CD4-positive, alpha-beta T cell (primary cell): ENCODE data around the gene GPR160. TPM values are rescaled to one million over a fixed set of nuclear protein-coding genes. Genes with fewer than 3 reads are reported as not detected.

ENCODE experiments used
- ATAC-seq: fragments of 200-7000 bp; cut with Tn5 transposase; one replicate; pipeline ENCODE4 v1.10.0; 2022; ENCODE audit warnings: mild to moderate bottlenecking; ENCODE audit not compliant: poor library complexity
- CTCF ChIA-PET: fragments of 350-600 bp; sonication (Branson Sonifier 250); formaldehyde crosslinking; loops from one replicate; lab custom pipeline; 2021; ENCODE audit warnings: antibody characterized with exemption, inconsistent platforms; lab: Charles Lee
- POLR2A ChIA-PET: fragments of 350-600 bp; sonication (Branson Sonifier 250); formaldehyde crosslinking; loops from one replicate; lab custom pipeline; 2021; ENCODE audit warnings: antibody characterized with exemption, inconsistent platforms; lab: Charles Lee
- DNase-seq, 14 experiments: peaks; one replicate each; pipeline ENCODE4 v3.0.0-alpha.2; 2013 to 2020; ENCODE audit warnings: mixed read lengths in 2 of 14
- H3K27ac ChIP-seq, 2 donors: one replicate each; pipeline versions ENCODE4 v1.5.1 to v1.7.0; 2013; ENCODE audit warnings: low read length in 2 of 2, low read depth in 1 of 2, mild to moderate bottlenecking in 1 of 2
- H3K27me3 ChIP-seq, 2 experiments: 1 replicate in 1 of 2; 2 replicates in 1 of 2; pipeline versions ENCODE4 v1.6.1 to v1.7.0; 2013; ENCODE audit warnings: low read length in 2 of 2, control low read depth in 1 of 2, mild to moderate bottlenecking in 1 of 2, moderate library complexity in 1 of 2; ENCODE audit not compliant: insufficient read depth in 2 of 2, control insufficient read depth in 1 of 2
- H3K36me3 ChIP-seq: one replicate; pipeline ENCODE4 v1.6.1; 2013; ENCODE audit warnings: low read length, control low read depth; ENCODE audit not compliant: insufficient read depth
- H3K4me1 ChIP-seq: one replicate; pipeline ENCODE4 v1.6.1; 2013; ENCODE audit warnings: low read length, control low read depth; ENCODE audit not compliant: insufficient read depth
- H3K4me3 ChIP-seq: one replicate; pipeline ENCODE4 v1.5.1; 2013; ENCODE audit warnings: mild to moderate bottlenecking, low read length, moderate library complexity
- H3K9me3 ChIP-seq, 2 experiments: 1 replicate in 1 of 2; 2 replicates in 1 of 2; pipeline versions ENCODE4 v1.6.1 to v1.7.0; 2013; ENCODE audit warnings: low read length in 2 of 2, mild to moderate bottlenecking in 2 of 2, control low read depth in 1 of 2, moderate library complexity in 1 of 2; ENCODE audit not compliant: control insufficient read depth in 1 of 2, insufficient read depth in 1 of 2
- H3K27ac Mint-ChIP-seq: one replicate; pipeline ENCODE4 v1.8.0; 2020; ENCODE audit warnings: mixed read lengths
- H3K27me3 Mint-ChIP-seq: one replicate; pipeline ENCODE4 v1.8.0; 2021; ENCODE audit warnings: mixed read lengths
- H3K36me3 Mint-ChIP-seq: one replicate; pipeline ENCODE4 v1.8.0; 2021; ENCODE audit warnings: low read depth, mixed read lengths
- H3K4me1 Mint-ChIP-seq: one replicate; pipeline ENCODE4 v1.8.0; 2021; ENCODE audit warnings: low read depth, mixed read lengths
- H3K4me3 Mint-ChIP-seq: one replicate; pipeline ENCODE4 v1.8.0; 2020; ENCODE audit warnings: mild to moderate bottlenecking, mixed read lengths
- H3K9me3 Mint-ChIP-seq: one replicate; pipeline ENCODE4 v1.8.0; 2020; ENCODE audit warnings: mixed read lengths
- CTCF ChIP-seq: fragments of 200-600 bp; IDR thresholded peaks from one replicate; pipeline ENCODE4 v1.8.0; 2022; ENCODE audit warnings: antibody characterized with exemption, mild to moderate bottlenecking
- intact Hi-C, 2 experiments: fragments of 100-400 bp; cut with DNase I in 1 of 2; cut with micrococcal nuclease in 1 of 2; formaldehyde crosslinking; loops; one replicate each; pipeline versions ENCODE4 v1.15.1 to v1.9.0; 2023 to 2025; cut with DNase I, micrococcal nuclease
- total RNA-seq, 174 experiments: library from RNA in 2 of 174; stranded (reverse) in 2 of 174; gene quantifications; one replicate each; pipeline ENCODE4 v1.2.3 and lab custom pipeline; 2021 to 2026

GPR160 gene
- total RNA-seq, 2 experiments from 2014 or later: 5.7 TPM

- peaks cover 84% of the 10 kb centered on the region for H3K36me3 Mint-ChIP-seq
- Histone ChIP-seq H3K27me3 (no peaks in the 10 kb centered on the region), H3K4me1 (no peaks in the 10 kb centered on the region), H3K9me3 (no peaks in the 10 kb centered on the region), H3K36me3 (peaks cover 48% of the 10 kb centered on the region), H3K27ac (no peak overlapping the region), H3K4me3 (no peak overlapping the region)
- H3K4me1 Mint-ChIP-seq: peaks cover 6% of the 10 kb centered on the region
- no peaks in the 10 kb centered on the region for H3K9me3 Mint-ChIP-seq
- ATAC-seq (no peak), DNase-seq (no peak)
- no peak overlapping the region for H3K4me3 Mint-ChIP-seq
- ChIA-PET POLR2A (no interaction called here), CTCF (no interaction called here)
- intact Hi-C loops: no loop called here
- H3K27me3 Mint-ChIP-seq: no peaks in the 10 kb centered on the region
- no peak overlapping the region for H3K27ac Mint-ChIP-seq
- no peak for TF ChIP-seq CTCF
Observed at GRCh38 chr3:170085396-170085795, 47.6 kb downstream of the GPR160 start.

GRCh38 chr3:170089862-170090600 is 52.2 kb downstream of the GPR160 start:
- Mint-ChIP-seq H3K4me3 (no peak overlapping the region), H3K4me1 (peaks cover 17% of the 10 kb centered on the region), H3K27ac (no peak overlapping the region), H3K9me3 (no peaks in the 10 kb centered on the region), H3K27me3 (no peaks in the 10 kb centered on the region), H3K36me3 (peaks cover 84% of the 10 kb centered on the region)
- Histone ChIP-seq H3K4me1 (no peaks in the 10 kb centered on the region), H3K4me3 (no peak overlapping the region), H3K27ac (no peak overlapping the region), H3K36me3 (peaks cover 81% of the 10 kb centered on the region), H3K9me3 (no peaks in the 10 kb centered on the region), H3K27me3 (no peaks in the 10 kb centered on the region)
- ChIA-PET POLR2A (no interaction called here), CTCF (no interaction called here)
- intact Hi-C loops: no loop called here
- ATAC-seq (no peak), DNase-seq (no peak)
- TF ChIP-seq CTCF: no peak

- Mint-ChIP-seq H3K4me3 (no peak overlapping the region), H3K27ac (no peak overlapping the region), H3K27me3 (no peaks in the 10 kb centered on the region), H3K4me1 (peaks cover 17% of the 10 kb centered on the region), H3K36me3 (peaks cover 84% of the 10 kb centered on the region), H3K9me3 (no peaks in the 10 kb centered on the region)
- no peak for TF ChIP-seq CTCF
- ChIA-PET CTCF (no interaction called here), POLR2A (no interaction called here)
- DNase-seq (no peak), ATAC-seq (no peak)
- H3K4me3 ChIP-seq: no peak overlapping the region
- intact Hi-C loops: no loop called here
- H3K27me3 ChIP-seq: no peaks in the 10 kb centered on the region
- no peak overlapping the region for H3K27ac ChIP-seq
- peaks cover 81% of the 10 kb centered on the region for H3K36me3 ChIP-seq
- no peaks in the 10 kb centered on the region for H3K4me1 ChIP-seq
- H3K9me3 ChIP-seq: no peaks in the 10 kb centered on the region
Observed at GRCh38 chr3:170090601-170090981, 52.8 kb downstream of the GPR160 start.
